Kidney (tissue), 14 donors: Measurements from ENCODE around the gene USP24. TPM values are rescaled to one million over a fixed set of nuclear protein-coding genes. Genes with fewer than 3 reads are reported as not detected.

Source experiments
- DNase-seq, 5 donors: peaks; one replicate each; pipeline ENCODE4 v3.0.0-alpha.2; 2013 to 2020
- FAIRE-seq: peaks from 2 replicates; lab custom pipeline; 2012; peaks lifted over from hg19 to GRCh38; lab: Jason Lieb, UNC
- H3K27ac ChIP-seq, 2 donors: one replicate each; pipeline ENCODE4 v1.7.0; 2013; ENCODE audit warnings: low read depth in 2 of 2, low read length in 2 of 2, inconsistent platforms in 1 of 2
- H3K27me3 ChIP-seq: one replicate; pipeline ENCODE4 v1.7.1; 2013; ENCODE audit warnings: low read length, inconsistent platforms; ENCODE audit not compliant: control insufficient read depth, insufficient read depth
- H3K36me3 ChIP-seq, 3 donors: one replicate each; pipeline versions ENCODE4 v1.7.0 to v1.7.1; 2013; ENCODE audit warnings: low read length in 3 of 3, control low read depth in 1 of 3, inconsistent platforms in 1 of 3; ENCODE audit not compliant: insufficient read depth in 3 of 3, control insufficient read depth in 2 of 3
- H3K4me1 ChIP-seq, 3 donors: one replicate each; pipeline versions ENCODE4 v1.7.0 to v1.7.1; 2013; ENCODE audit warnings: low read length in 3 of 3, inconsistent platforms in 1 of 3, low read depth in 1 of 3; ENCODE audit not compliant: control insufficient read depth in 2 of 3, insufficient read depth in 2 of 3
- H3K4me3 ChIP-seq, 3 donors: one replicate each; pipeline versions ENCODE4 v1.7.0 to v1.8.1; 2013; ENCODE audit warnings: low read length in 3 of 3, control low read depth in 1 of 3, inconsistent platforms in 1 of 3
- H3K9ac ChIP-seq, 3 donors: one replicate each; pipeline versions ENCODE4 v1.7.0 to v1.7.1; 2013; ENCODE audit warnings: low read length in 3 of 3, control low read depth in 1 of 3, inconsistent platforms in 1 of 3
- H3K9me3 ChIP-seq, 3 donors: one replicate each; pipeline versions ENCODE4 v1.7.0 to v1.7.1; 2013; ENCODE audit warnings: low read length in 3 of 3, control low read depth in 1 of 3, inconsistent platforms in 1 of 3; ENCODE audit not compliant: control insufficient read depth in 2 of 3, insufficient read depth in 1 of 3
- CTCF ChIP-seq: IDR thresholded peaks from 3 replicates; pipeline ENCODE4 v1.5.1; 2012; ENCODE audit warnings: mild to moderate bottlenecking, moderate library complexity, borderline replicate concordance; ENCODE audit not compliant: insufficient read depth; ENCODE audit errors: extremely low read depth
- intact Hi-C: fragments of 100-400 bp; cut with DNase I; formaldehyde crosslinking; loops from one replicate; pipeline ENCODE4 v1.11.1; 2022
- polyA plus RNA-seq: library from polyadenylated mRNA; stranded (reverse); fragments of 350-450 nt; fragmentation: Illumina TruSeq; extraction: RNeasy Lipid Tissue Mini Kit (QIAGEN cat#74804); gene quantifications from one replicate; pipeline ENCODE4 v1.2.3, GENCODE V29; 2014; ENCODE audit warnings: low read depth, low replicate concordance; ENCODE audit not compliant: insufficient read depth
- total RNA-seq: library from RNA; stranded (reverse); fragmentation: NEBNext Ultra II Directional; extraction: Animal tissue kit (Norgen Biotek cat#: 25700); gene quantifications from one replicate; pipeline ENCODE4 v1.2.1, GENCODE V29; 2021
- donor health status: control.
- donor health status: control.
- donor health status: control.
- donor health status: control.
- donor health status: control.
- donor health status: DM: yes; HTN: yes; CAD: no.
- donor health status: Normal renal cell carcinoma (clear cell type).

Gene USP24
- total and polyA plus RNA-seq, 2 donors from 2014 or later, result 10.1 to 49.2 TPM

GRCh38 chr1:55209247-55209646 is 5.9 kb downstream of the USP24 start:
- H3K9me3 ChIP-seq, result no peaks in the 10 kb centered on the region
- TF ChIP-seq CTCF, result no peak
- H3K4me3 ChIP-seq, result no peak overlapping the region
- H3K9ac ChIP-seq, result no peak overlapping the region
- intact Hi-C loops, result no loop called here
- no peak overlapping the region for H3K27ac ChIP-seq
- no peaks in the 10 kb centered on the region for H3K36me3 ChIP-seq
- H3K27me3 ChIP-seq, result no peaks in the 10 kb centered on the region
- peaks cover 0 to 17% (median 5%) of the 10 kb centered on the region in 3 donors for H3K4me1 ChIP-seq
- DNase-seq (peak in 1 of 5 donors; percentile 11), FAIRE-seq (no peak)

- no peak overlapping the region for H3K27ac ChIP-seq
- H3K4me1 ChIP-seq, result peaks cover 0 to 9% (median 0%) of the 10 kb centered on the region in 3 donors
- intact Hi-C loops, result no loop called here
- H3K9ac ChIP-seq, result no peak overlapping the region
- H3K9me3 ChIP-seq, result no peaks in the 10 kb centered on the region
- FAIRE-seq (no peak), DNase-seq (no peak)
- no peak overlapping the region for H3K4me3 ChIP-seq
- no peak for TF ChIP-seq CTCF
- H3K27me3 ChIP-seq, result no peaks in the 10 kb centered on the region
- H3K36me3 ChIP-seq, result no peaks in the 10 kb centered on the region
Measured at GRCh38 chr1:55206210-55206609, 9.0 kb downstream of the USP24 start.

GRCh38 chr1:55204997-55205396 is 10.2 kb downstream of the USP24 start:
- no peak for FAIRE-seq
- Histone ChIP-seq H3K9me3 (no peaks in the 10 kb centered on the region), H3K9ac (no peak overlapping the region), H3K36me3 (no peaks in the 10 kb centered on the region), H3K4me3 (no peak overlapping the region), H3K27ac (no peak overlapping the region), H3K4me1 (peaks cover 0 to 6% (median 0%) of the 10 kb centered on the region in 3 donors), H3K27me3 (no peaks in the 10 kb centered on the region)
- no peak for DNase-seq
- intact Hi-C loops, result no loop called here
- no peak for TF ChIP-seq CTCF

- FAIRE-seq (no peak), DNase-seq (no peak)
- Histone ChIP-seq H3K9me3 (no peaks in the 10 kb centered on the region), H3K27me3 (no peaks in the 10 kb centered on the region), H3K4me1 (peaks cover 0 to 6% (median 0%) of the 10 kb centered on the region in 3 donors), H3K36me3 (no peaks in the 10 kb centered on the region), H3K27ac (no peak overlapping the region), H3K4me3 (no peak overlapping the region), H3K9ac (no peak overlapping the region)
- TF ChIP-seq CTCF, result no peak
- intact Hi-C loops, result no loop called here
Measured at GRCh38 chr1:55203064-55203463, 12.1 kb downstream of the USP24 start.
